Activated CD4-positive, alpha-beta T cell treated with anti-CD3 and anti-CD28 coated beads for 4 hours (primary cell): Measurements from ENCODE around the gene ZGRF1.
A peak's percentile ranks its signal among the peaks of the same experiment; 100 is the strongest.
"Not testable (repeated sequence)": the region's sequence is repeated elsewhere in the genome, so short reads cannot be mapped to it uniquely, and the experiment has no call there.

Source experiments
- DNase-seq, 2 donors: peaks; one replicate each; pipeline ENCODE4 v3.0.0-alpha.2; 2020

The ZGRF1 gene

DNA sequence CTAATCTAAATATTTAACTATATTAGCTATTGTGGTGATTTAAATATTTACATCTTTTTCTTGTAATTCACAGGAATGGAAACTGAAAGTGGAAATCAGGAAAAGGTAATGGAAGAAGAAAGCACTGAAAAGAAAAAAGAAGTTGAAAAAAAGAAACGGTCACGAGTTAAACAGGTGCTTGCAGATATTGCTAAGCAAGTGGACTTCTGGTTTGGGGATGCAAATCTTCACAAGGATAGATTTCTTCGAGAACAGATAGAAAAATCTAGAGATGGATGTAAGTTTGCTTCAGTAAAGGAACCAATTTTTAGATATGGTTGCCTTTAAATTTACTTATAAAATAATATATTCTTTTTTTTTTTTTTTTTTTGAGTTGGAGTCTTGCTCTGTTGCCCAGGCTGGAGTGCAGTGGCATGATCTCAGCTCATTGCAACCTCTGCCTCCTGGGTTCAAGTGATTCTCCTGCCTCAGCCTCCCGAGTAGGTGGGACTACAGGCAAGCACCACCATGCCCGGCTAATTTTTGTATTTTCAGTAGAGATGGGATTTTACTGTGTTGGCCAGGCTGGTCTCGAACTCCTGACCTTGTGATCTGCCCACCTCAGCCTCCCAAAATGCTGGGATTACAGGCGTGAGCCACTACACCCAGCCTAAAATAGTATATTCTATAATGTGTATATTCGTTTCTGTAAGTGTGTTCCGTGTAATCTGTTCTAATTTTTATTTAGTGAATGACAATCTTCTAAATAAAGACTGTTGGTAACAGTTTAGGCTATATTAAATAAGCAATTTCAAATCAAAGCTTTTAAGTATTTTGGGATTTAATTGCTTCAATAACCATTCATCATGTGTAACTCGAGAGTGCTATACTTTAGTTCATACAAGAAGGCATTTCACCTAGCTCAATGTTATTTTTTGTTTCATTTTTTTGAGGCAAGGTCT, 8.2 kb upstream of the ZGRF1 start:
- not testable (repeated sequence) for DNase-seq

DNA sequence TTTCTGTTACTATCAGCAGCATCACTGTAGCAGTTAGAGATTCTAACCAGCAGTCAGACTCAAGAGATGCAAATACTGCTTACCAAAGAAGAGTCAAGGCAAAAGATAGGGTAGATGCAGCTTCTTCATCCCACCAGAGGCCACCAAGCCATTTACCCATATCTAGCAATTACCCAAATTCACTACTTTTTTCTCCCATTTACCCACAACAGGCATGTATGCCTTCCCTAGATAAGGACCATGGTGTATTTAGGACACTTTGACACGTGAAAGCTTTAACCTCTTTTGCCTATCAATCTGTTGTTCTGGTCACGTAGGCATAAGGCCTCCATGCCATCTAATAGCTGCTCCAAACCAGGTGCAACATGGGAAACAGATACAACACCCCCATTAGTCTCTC, 5.8 kb upstream of the ZGRF1 start:
- DNase-seq: no peak

DNA sequence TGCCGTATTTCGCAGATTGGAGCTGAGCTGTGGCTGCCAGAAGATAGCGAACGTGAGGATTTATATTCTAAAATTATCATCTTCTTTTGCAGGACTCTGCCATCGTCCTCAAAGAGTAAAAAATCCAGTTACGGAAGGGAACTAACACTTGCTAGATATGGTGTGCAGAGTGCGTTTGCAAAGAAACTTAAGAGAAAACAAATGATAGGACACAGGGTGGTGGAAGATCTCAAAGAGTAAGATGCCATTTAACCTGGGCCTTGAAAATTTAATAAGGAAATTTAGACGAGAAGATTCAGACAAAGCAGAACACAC, 800 bp upstream of the ZGRF1 start:
- DNase-seq: no peak

DNA sequence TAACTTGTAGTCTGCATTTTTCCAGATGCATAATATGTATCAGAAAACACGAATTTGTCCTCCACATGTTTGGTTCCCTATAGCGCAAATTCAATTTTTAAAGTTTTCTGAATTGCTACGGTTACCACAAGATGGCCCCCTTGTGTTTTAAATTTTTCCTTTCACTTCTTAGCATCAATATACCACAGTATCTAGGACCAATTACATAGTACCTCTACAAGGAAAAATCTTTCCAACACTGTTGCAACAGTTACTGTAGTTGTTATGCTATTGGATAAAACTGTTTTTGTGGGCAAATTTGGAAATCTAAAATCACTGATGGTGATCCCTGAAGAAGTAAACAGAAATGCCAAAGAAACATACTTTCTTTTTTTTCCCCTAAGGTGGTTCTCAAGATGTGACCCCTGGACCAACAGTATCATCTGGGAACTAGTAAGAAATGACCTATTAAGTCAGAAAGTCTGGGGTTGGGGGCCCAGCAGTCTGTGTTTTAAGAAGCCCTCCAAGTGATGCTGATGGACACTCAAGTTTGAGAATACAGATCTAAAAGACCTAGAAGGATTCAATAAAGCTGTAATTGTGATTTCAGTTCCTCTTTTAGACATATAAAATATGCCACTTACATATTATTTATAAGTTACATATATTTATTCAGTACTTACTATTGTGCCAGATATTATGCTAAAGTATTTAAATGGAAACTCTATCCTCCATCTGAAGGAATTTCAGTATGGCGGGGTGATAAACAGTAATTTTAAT, 3.1 kb downstream of the ZGRF1 start:
- no peak for DNase-seq

DNA sequence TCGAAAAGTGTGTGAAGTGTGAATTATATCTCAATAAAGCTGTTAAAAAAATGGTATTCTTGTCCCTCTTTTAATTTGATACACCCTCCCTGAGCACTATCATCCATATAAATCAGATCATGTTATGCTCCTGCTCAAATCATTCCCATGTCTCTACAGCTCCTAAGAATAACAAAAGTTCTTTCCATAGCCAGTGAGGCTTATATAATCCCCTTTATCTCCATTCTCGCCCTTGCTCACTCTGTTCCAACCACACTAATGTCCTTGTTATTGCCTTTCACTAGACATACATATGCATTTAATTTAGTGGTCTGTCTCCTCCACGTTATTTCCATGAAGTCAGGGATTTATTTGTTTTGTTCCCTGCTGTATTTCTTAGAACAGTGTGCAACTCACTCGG, 10.5 kb downstream of the ZGRF1 start:
- DNase-seq: no peak

DNA sequence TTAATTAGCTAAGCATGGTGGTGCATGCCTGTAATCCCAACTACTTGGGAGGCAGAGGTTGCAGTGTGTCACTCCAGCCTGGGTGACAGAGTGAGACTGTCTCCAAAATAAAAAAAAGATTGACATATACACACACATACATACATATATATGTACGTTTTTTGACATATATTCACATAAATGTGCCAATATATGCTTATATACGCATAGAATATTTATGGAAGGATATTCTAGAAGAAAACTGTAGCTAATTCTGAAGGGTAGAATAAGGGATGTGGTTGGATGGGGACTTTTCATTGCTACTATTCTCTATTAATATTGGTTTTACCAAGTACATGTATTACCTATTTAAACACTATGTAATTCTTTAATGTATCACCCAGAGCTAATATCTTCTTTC, 19.7 kb downstream of the ZGRF1 start:
- no peak for DNase-seq

DNA sequence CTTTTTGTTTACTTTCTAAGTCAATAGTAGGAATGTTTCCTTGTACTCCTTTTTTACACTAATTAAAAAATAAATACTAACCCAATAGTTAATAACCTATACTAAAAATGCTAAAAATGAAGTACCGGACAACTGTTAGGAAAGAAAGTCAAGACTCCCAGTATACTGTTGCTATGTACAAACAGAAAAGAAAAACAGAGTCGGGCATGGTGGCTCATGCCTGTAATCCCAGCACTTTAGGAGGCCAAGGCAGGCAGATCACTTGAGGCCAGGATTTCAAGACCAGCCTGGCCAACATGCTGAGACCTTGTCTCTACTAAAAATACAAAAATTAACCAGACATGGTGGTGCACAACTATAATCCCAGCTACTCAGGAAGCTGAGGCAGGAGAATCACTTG, 23.9 kb downstream of the ZGRF1 start:
- DNase-seq: not testable (repeated sequence)

DNA sequence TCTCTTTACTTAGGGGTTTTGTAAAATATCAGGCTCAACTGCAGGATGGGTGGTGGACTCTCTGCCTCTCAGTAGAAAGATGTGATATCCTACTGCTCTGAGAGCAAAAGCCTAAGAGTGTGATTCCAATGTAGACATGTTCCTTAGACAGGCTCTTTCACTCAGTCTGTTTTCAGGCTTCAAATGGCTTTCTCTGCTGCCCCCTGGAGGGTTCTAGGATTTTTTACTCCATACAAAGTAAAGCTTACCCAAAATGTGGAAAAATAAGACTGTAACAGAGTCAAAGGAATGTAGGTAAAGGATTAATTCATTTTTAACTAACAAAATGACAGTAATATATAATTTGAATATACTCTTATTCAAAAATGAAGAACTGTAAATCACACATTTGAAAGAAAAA, 32.1 kb downstream of the ZGRF1 start:
- peak; percentile 4 to 50 for DNase-seq

DNA sequence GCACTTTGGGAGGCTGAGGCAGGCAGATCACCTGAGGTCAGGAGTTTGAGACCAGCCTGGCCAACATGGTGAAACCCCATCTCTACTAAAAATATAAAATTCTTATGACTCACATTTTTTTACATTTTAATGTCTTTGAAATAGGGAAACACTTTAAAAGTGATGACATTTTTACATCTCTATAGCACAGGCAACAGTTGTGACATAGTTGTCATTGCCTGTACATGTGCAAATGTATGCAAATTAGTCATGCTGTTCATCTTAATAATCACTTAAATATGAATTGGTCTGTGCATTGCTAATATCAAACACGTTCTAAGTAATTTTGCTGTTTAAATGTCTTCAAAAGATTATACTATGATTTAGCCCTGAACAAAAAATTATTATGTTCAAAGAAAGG, 41.7 kb downstream of the ZGRF1 start:
- DNase-seq: no peak

DNA sequence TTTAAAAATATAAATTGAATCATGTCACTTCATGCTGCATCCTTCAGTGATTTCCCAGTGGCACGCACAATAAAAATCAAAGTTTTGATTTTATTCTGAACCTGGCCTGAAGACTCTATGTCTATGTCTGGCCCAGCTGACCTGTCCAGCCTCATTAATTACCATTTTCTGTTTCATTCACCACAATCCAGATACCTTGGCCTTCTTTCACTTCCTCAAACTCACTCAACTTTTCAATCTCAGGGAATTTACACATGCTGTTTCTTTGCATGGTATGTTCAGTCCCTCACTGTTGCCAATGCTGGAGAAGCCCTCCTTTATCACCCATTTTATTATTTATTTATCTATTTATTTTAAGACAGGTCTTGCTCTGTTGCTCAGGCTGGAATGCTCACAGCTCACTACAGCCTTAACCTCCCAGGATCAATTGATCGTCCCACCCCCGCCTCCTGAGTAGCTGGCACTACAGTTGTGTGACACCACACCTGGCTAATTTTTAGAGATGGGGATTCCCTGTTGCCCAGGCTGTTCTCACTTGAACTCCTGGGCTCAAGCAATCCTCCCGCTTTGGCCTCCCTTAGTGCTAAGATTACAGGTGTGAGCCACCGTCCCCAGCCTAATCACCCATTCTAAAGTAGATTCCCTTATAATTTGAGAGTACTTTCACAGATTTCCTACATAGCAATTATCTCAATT, 43.1 kb downstream of the ZGRF1 start:
- no peak for DNase-seq

DNA sequence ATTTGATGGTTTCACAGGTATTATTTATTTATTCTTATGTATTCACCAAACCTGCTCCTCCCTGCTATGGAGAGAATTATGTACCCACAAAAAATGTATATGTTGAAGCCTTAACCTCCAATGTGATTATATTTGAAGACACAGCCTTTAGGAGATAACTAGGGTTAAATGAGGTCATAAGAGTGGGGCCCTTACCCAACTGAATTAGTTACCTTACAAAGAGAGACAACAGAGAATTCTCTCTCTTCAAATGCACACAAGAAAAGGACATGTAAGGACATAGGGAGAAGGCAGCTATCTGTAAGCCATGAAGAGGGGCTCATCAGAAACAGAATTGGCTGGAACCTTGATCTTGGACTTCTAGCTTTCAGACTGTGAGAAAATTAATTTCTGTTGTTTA, 44.0 kb downstream of the ZGRF1 start:
- DNase-seq: no peak

DNA sequence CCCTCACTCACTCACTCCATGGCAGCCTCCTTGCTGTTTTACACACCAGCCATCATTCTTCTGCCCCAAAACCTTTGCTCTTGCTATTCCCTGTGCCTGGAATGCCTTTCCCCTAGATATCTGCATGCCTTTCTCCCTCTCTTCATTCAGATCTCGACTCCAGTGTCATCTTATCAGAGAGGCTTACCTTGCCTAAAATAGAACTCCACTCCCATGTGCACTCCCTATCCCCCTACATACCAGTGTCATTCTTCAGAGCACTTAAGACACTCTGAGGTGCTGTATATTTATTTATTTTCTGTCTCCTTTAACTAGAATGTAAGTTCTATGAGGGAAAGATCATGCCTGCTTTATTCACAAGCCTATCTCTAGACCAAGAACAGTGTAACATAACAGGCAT, 45.1 kb downstream of the ZGRF1 start:
- no peak for DNase-seq

DNA sequence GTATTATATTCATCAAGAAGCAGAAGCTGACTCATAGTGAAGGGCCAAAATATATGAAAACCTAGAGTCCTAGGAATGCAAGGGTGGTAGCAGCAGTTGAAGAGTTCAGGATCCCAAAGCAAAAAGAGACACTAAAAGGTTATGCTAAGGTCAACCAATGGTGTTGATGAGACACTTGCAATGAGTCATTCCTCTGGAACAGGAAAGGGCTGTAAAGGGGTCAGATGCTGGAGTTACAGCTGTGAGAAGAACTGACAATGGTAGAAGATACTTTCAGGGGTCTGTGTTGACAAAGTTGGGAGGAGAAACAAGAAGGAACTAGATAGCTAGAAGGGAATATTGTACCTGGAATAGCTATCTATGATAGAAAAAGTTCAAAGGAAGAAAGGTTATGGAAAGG, 47.5 kb downstream of the ZGRF1 start:
- no peak for DNase-seq

DNA sequence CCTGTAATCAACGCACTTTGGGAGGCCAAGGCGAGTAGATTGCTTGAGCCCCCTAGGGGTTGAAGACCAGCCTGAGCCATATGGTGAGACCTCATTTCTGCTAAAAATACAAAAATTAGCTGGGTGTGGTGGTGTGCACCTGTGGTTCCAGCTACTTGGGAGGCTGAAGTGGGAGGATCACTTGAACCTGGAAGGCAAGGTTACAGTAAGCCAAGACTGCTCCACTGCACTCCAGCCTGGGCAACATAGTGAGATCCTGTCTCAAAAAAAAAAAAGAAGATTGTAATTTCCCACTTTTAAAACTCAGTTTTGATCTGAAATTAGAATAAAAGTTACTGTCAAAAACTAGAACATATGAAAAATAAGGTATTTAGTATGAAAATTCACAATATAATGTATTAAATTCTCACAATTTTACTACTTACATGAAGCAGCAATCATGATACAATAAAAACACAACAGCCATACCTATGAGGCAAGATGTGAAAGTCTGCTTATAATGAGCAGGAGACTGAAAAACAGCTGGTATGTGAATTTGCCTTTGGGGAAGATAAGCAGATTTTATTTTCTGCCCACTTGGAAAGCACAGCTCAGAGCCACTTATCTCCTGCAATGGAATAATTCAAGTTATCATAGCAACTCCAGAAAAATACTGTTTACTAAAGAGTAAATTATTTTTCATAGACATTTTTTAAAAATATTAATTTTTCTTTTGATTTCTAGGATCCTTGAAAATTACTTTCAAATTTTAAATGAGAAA, 50.6 kb downstream of the ZGRF1 start:
- DNase-seq: no peak

DNA sequence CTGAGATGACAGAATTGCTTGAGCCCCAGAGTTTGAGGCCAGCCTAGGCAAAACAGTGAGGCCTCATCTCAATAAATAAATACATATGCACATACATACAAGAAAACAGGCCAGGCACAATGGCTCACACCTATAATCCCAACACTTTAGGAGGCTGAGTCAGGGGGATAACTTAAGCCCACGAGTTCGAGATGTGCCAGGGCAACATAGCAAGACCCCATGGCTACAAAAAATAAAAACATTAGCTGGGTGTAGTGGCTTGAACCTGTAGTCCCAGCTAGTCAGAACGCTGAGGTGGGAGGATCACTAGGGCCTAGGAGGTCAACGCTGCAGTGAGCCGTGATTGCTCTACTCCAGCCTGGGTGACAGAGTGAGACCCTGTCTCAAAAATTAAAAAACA, 69.2 kb downstream of the ZGRF1 start:
- DNase-seq: no peak

DNA sequence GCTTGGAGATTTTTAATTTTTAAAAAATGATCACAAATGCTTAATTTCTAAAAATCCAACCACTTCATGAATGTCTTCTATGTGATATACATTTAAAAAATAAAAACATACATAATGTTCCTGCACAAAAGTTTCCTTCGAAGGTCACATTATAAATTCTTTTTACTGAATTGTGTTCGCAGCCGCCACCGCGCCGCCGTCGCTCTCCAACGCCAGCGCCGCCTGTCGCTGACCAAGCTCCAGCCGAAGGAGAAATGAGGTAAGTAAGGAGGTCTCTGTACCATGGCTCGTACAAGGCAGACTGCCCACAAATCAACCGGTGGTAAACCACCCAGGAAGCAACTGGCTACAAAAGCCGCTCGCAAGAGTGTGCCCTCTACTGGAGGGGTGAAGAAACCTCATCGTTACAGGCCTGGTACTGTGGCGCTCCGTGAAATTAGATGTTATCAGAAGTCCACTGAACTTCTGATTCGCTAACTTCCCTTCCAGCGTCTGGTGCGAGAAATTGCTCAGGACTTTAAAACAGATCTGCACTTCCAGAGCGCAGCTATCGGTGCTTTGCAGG, 71.9 kb downstream of the ZGRF1 start:
- no peak for DNase-seq

DNA sequence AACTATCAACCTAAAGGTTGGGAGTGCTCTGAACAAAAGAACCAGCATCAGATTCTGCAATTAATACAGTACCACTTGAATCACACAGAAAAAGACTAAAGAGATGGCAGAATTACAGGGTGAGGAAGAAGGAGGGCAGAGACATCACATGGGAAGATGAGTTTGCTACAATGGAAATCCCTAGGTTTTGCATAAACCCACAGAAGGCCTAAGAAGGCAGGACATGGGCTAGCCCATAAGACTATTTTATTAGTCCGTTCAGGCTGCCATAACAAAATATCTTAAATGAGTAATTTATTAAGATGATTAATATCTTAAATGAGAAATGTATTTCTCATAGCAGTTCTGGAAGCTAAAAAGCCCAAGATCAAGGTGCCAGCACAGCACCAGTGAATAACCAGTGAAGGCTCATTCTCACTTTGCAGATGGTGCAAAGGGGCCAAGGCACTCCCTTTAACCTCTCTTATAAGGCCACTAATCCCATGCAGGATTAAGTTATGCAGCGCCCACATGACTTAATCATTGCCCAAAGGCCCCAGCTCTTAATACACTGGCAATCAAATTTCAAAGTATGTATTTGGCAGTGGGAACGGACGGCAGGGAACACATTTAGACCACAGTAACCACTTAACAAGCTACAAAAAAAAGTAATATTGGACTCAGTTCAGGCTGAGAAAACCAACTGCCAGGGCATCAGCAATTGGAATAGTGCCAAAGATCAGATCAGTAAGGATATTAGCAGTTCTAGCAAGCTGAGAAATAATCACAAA, 73.1 kb downstream of the ZGRF1 start:
- no peak for DNase-seq

DNA sequence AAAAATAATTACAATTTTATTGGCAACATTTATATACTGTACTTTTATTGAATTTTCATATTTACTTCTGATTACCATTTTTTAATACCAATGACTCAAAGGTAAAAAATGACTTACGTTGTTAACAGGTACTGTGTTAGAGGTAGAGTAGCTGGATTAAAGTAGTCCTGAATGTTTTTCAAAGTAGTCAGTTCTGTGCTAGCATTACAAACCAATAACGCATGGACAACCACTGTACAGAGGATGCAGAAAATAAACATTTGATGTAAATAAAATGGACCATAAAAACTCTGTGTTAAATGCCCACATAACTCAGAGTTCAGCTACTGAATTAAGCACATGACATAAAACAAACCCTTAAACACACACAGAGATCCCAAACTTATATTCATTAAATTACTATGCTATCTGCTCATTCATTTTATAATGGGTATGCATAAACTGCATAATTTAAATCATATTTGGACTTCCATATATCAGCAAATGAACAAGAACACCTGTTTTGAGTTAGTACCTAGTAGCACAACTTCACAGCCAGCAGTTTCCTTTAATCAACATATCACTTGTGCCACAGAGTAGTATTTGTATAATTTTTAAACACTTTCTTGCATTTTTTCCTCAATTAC, 74.3 kb downstream of the ZGRF1 start:
- DNase-seq: no peak

DNA sequence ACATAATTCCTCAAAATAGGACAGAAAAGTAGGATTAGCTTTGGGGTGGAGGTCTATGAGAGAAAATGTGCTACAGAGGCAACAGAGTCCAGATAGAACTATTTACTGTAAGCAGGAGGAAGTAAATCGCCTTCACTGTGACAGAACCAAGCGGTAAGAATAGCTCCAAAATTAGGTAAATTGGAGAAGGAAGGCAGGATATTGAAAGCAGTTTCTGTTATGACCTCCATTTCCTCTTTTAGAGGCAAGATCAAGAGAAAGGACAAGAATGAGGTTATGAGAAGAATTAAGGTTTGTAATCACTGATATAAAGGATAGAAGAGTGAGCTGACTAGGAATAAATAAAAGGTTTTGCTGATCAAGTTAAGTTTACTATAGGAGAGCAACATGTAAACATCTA, 76.6 kb downstream of the ZGRF1 start:
- no peak for DNase-seq

DNA sequence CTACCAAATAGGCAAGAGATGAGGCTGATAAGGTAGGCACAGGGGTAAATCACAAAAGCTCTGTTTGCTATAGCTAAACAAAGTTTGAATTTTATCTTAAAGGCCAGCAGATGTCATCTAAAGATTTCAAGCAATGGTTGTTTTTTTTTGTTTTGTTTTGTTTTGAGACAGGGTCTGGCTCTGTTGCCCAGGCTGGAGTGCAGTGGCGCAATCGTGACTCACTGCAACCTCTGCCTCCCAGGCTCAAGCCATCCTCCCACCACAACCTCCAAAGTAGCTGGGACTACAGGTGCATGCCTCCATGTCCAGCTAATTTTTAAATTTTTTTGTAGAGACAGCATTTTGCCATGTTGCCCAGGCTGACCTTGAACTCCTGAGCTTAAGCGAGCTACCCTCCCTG, 77.7 kb downstream of the ZGRF1 start:
- no peak for DNase-seq

DNA sequence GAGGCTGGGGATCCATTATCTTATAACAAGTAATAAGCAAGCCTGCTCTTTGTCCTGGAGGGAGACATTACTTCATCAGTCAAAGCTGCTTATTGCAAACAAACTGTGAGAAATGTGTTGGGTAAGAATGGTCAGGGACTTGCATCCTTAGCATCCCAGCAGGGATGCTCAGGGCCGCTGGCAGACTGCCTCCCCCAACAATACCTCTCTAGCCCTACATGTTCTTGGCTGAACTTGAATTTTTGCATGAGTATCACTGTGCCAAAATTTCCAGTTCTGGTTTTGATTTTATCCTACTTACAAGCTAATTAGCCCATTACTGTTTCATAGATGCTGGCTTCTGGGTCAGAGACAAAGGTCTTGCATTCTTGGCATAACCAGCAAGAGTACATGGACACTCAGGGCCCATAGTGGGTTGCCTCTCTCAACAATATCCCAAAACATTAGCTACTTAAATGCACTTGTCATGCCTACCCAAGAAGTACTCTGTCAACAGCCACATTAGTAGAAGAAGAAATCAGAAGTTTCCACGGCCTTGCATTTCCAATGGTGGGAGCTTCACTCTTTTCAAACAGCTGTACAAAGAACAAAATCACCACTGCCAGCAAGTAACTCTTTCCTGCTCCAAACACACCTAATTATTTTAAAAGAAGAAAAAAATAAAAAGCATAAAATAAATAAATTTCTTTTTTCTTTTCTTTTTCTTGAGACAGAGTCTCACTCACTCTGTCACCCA, 78.9 kb downstream of the ZGRF1 start:
- DNase-seq: no peak
